PC-3 (cell line): Measurements from ENCODE around the gene NUBPL.

Experiments
- EZH2 ChIP-seq: fragments of 300-600 bp; sonication (generic); IDR thresholded peaks from one replicate; pipeline ENCODE4 v1.6.1; 2017; ENCODE audit warnings: antibody characterized with exemption, mild to moderate bottlenecking, low read length; ENCODE audit not compliant: unreplicated experiment
- EZH2phosphoT487 ChIP-seq: fragments of 300-600 bp; sonication (generic); IDR thresholded peaks from 2 replicates; pipeline ENCODE4 v1.6.1; 2018; ENCODE audit warnings: mild to moderate bottlenecking, antibody characterized with exemption, low read length, borderline replicate concordance
- TF ChIP-seq, protein P1 (sequence below): fragments of 300-600 bp; sonication (generic); conservative IDR thresholded peaks from 2 replicates; pipeline ENCODE4 v1.5.1; 2017; ENCODE audit warnings: antibody characterized with exemption, low read depth, mild to moderate bottlenecking, low read length

DNA sequence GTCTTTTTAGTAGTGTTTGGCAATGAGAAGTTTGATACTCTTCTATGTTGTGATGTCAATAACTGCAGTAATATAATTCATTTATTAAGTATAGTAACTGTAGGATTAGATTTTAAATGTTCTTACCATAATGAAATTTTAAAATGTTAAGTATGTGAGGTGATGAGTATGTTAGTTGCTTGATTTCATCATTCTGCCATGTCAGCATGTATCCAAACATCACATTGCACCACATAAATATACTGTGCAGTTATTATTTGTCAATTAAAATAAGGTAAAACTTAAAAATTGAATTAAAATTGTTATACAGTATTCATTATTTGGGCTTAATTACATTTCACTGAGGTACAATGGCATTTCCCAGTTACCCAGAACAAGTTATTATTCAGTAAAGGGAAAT is 138.6 kb downstream of the NUBPL start:
- TF ChIP-seq, protein P1, sequence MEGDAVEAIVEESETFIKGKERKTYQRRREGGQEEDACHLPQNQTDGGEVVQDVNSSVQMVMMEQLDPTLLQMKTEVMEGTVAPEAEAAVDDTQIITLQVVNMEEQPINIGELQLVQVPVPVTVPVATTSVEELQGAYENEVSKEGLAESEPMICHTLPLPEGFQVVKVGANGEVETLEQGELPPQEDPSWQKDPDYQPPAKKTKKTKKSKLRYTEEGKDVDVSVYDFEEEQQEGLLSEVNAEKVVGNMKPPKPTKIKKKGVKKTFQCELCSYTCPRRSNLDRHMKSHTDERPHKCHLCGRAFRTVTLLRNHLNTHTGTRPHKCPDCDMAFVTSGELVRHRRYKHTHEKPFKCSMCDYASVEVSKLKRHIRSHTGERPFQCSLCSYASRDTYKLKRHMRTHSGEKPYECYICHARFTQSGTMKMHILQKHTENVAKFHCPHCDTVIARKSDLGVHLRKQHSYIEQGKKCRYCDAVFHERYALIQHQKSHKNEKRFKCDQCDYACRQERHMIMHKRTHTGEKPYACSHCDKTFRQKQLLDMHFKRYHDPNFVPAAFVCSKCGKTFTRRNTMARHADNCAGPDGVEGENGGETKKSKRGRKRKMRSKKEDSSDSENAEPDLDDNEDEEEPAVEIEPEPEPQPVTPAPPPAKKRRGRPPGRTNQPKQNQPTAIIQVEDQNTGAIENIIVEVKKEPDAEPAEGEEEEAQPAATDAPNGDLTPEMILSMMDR: no peak
- TF ChIP-seq EZH2phosphoT487 (no peak), EZH2 (no peak)
